ENCODE data around the gene DPY19L1. TPM values are rescaled to one million over a fixed set of nuclear protein-coding genes. Genes with fewer than 3 reads are reported as not detected.
A peak's percentile ranks its signal among the peaks of the same experiment; 100 is the strongest.
"Not testable (repeated sequence)": the region's sequence is repeated elsewhere in the genome, so short reads cannot be mapped to it uniquely, and the experiment has no call there.

The DPY19L1 gene
- total RNA-seq (2014; rRNA removed; shearing (Covaris generic)): 47.8 and 58.3 TPM in 2 replicates
- polyA plus RNA-seq (2015; cell fraction: cytosol; rRNA removed): 63.4 and 85.0 TPM in 2 replicates
- 67.7 and 80.4 TPM in 2 replicates for polyA plus RNA-seq (2015; cell fraction: nucleus; rRNA removed)

DNA sequence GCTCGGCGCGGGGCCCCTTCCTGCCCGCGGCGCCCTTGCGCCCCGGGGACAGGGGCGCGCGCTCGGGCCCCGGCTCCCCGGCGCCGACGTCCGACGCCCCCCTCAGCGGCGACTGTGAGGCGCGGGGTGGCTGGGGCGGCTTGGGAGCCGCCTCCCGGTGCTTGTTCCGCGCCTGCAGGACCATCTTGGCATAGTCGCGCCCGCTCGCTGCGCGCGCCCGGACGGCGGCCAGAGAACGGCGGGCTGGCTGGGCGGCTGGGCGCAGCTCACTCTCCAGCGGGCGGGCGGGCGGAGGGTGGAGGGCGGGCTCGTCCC, at the start of gene DPY19L1:
DPY19L1 (minus strand) TSS at position 275 of the 315 bp plus-strand sequence; CDS start at position 184, 91 bp downstream.
- no peak for DNase-seq (ENCODE audit: low read depth)

DNA sequence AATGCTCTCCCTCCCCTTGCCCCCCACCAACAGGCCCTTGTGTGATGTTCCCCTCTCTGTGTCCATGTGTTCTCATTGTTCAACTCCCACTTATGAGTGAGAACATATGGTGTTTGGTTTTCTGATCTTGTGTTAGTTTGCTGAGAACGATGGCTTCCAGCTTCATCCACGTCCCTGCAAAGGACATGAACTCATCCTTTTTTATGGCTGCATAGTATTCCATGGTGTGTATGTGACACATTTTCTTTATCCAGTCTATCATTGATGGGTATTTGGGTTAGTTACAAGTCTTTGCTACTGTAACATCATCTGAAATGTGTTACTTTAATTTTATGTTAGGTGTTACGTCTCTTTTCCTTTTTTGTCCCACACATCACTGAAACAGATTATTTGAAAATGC, 42.2 kb upstream of the DPY19L1 start:
- not testable (repeated sequence) for DNase-seq (ENCODE audit: low read depth)

DNA sequence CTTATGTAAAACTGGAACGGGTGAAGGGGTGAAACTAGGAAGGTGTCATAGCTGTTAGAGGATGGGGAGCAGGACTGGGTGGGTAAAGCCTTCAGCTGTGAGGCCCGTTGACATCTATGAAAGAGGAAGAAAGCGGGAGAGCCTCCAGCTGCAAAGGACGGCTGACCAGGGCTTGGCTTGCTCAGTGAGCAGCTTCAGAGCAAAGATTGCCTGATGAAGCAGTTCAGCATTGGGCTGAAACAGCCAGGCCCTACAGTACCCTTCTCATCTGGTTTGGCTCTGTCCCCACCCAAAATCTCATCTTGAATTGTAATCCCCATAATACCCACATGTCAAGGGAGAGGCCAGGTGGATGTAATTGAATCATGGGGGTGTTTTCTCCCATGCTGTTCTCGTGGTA, 36.7 kb upstream of the DPY19L1 start:
- DNase-seq (ENCODE audit: low read depth): not testable (repeated sequence)

DNA sequence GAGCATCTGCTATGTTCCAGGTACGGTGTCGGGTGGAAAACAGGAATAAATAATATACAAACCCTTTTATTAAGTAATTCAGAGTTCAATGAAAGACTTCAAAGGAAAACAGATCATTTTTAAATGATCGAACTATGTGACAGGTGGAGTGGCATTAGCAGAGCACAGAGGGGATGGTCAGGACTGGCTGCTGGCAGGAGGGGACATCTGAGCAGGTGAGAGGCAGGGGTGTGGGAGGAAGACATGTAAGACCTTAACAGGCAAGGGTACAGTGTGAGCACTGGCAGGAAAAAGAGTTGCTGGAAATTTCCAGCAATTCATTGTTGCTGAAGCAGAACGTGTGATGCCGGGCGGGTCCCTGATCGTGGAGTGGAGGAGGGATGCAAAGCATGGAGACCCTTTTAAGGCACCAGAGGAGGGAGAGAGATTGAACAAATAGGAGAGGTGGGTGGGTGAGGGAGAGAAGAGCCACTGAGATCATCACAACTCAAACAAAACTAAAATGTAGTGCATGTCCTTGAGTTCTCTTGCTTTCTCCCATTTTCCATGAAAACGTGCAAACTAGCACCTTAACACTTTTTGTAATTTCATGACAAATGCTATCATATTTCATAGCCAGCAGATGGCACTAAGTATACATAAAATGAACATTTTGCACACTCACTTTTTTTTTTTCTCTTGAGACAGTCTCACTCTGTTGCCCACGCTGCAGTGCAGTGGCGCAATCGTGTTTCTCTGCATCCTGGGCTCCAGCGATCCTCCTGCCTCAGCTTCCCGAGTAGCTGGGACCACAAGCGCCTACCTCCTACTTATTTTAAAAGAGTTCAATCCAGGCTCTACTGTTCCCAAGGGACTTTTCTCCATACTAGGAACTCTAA, 35.9 kb upstream of the DPY19L1 start:
- peak; percentile 60 for DNase-seq (ENCODE audit: low read depth)

- not testable (repeated sequence) for DNase-seq (ENCODE audit: low read depth)
Measured at GRCh38 chr7:35069084-35069483, 31.8 kb upstream of the DPY19L1 start.

DNA sequence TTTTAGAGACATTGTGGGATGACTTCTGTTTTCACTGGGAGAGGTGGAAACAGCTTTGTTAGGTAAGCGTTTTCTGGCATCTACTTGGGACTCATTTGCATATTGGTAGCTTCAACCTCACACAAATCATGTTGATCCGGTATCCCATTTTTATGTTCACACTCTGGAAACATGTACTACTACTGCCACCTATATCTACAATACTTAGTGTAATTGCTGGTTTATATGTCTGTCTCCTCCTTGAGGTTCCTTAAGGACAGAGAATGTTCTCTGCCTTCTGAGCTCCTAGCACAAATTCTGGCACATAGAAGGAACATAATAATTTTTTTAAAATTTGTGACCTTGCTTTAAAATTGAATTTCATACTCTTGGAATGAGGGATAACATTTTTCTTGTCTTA, 28.1 kb upstream of the DPY19L1 start:
- not testable (repeated sequence) for DNase-seq (ENCODE audit: low read depth)

DNA sequence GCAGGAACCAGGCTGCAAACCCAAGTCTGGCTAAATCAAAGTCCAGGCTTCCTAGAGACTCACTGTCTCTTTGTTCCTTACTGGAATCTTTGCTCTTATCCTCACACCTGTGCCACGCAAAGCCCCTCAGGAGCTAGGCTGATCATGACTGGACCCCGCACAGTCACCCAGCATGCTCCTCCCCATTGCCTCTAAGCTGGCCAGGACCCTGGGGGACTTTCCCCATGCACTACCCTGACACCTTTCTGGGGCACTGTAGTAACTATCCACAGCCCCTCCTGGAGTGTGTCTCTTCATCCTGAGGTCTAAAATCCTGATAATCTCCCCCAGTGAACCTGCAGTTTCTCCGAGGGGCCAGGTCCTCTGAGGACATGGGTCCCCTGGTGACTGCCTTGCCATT, 21.3 kb upstream of the DPY19L1 start:
- DNase-seq (ENCODE audit: low read depth): not testable (repeated sequence)

DNA sequence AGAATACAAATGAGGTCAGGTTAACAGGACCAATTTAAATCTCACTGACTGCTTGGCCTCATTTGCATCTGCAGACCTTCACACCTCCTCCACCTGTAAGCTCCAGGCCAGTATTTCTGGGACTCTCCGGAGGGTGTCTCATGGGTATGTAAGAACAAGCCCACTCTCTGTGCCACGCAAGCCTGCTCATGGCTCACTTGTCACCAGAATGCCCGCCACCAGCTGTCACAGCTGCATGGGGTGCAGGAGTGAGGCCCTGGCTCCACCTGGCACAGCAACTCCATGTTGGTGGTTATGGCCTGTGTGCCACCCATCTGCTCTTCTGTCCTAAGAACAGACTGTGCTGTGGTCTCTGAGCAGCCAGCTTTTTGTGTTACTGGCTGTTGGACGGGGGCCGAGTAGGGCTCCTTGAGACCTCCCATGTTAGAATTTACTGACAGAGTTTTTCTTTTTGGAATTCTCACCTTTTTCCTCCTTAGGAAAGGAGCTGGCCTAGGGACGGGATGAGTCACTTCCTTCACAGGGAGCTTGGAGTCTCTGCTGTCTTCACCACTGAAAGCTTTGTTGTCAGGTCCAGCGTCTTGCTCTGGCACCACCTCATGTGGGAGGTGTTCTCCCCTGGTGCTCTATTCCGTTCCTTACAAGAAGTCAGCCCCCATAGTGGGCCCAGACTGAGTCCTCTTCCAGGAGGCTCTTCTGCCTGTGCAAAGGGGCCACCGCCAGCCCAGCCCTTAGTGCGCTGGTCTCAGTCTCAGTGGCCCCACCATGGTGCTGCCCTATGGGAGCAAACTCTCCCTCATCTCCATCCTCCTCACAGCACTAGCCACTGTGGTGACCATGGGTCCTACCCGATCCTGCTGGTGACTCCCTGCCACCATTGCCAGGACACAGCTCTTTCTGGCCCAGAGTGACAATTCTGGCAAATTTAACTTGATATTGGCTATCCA, 20.5 kb upstream of the DPY19L1 start:
- DNase-seq (ENCODE audit: low read depth): peak; percentile 74

DNA sequence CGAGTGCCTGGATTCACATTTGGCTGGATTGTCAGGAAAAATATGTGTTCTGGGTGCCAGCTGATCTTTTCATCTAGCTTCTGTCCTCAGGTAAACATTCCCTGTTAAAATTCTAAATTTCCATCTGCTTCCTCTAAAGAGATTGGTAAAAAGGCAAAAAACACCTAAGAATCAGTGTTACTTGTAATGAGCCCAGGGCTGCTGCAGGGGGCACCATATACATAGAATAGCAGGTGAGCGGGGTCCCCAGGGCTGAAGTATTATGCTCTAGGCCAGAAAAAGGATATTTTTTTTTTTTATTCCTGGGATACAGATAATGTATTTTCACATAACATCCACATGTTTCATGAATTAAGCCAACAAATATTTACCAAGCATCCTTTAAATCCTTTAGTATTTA, 18.4 kb upstream of the DPY19L1 start:
- DNase-seq (ENCODE audit: low read depth): not testable (repeated sequence)

DNA sequence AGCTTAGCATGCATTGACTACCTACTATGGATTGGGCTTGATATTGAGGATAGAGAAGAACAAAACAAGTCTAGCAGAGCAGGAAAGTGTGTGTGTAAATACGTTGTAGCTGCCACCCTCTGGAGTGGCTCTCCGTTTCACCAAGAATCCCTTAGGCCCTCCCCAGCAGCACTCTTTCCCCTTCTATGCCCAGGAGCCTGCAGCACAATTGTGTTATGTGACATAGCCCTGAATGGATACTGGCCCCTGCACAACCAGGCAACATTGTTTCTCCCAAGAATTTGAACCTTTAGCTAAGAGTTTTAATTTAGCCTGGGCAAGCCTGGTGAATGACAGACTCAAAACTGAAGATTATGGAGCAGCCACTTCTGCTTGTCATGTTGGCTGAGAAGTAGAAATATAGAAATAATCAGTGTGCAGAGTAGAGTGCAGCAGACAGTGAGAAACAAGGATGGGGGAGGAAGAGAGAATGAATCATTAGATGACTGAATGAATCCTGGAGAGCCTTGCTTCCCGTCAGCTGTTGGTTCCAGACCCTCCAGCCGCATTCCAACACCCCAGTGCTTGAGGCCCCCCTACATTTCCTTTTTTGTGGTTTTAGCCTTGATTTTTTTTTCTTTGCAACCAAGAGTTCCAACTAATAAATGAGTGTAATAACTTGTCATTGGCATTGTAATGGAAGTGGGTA, 16.3 kb upstream of the DPY19L1 start:
- DNase-seq (ENCODE audit: low read depth): peak; percentile 88

DNA sequence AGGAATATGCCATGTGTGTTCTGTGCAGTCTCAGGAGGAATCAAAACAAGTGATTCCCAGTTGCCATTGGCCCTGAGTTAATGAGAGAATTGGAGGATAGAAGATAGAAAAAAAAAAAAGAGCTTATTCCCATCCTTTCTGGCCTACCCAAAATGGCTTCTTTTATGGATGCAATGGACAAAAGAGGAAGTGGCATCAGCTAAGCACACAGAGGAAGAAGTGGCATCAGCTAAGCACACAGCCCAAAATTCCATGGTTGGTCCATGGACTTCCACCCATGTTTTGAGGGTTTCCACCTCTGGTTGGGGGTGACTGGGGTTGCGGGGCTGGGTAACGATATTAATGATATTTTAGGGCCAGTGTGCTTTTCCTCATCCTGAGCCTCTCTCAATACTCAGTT, 11.1 kb upstream of the DPY19L1 start:
- not testable (repeated sequence) for DNase-seq (ENCODE audit: low read depth)

DNA sequence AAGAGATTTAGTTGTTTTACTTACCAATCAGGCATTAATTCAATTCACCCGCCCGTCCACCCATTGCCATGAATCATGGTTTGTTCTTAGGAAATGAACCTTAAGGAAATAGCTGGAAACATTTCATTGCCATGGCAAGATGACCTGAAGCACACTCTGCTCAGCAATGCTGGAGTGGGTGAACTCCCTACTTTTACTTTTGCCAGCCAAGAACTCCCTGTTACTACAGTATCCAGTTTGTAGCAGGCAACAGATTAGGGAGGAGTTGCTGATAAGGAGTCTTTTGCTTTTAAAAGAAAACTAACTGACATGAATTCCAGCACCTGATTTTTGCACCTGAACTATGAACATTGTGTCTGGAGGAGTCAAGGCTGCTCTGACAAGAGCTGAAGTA, 10.6 kb upstream of the DPY19L1 start:
- not testable (repeated sequence) for DNase-seq (ENCODE audit: low read depth)

GRCh38 chr7:35047263-35047911, 10.1 kb upstream of the DPY19L1 start:
- not testable (repeated sequence) for DNase-seq (ENCODE audit: low read depth)

GRCh38 chr7:35043301-35043700, 6.0 kb upstream of the DPY19L1 start:
- not testable (repeated sequence) for DNase-seq (ENCODE audit: low read depth)

DNA sequence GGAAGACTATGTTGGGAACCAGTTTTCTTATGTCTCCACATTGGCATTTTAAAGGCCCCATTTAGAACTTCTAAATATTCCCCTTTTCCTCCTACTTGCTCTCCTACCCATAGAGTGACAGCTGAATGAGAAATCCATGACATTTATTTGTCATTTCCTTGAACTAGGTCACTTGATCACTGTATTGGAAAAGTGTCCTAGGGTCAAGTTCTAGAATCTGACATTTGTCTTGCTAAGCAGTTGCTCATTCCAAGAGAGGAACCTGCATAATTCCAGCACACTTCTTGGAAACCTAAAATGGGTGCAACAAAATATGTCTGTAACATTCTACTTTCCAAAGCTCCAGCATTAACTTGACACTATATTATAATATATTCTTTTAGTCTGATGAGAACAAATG, 3.6 kb upstream of the DPY19L1 start:
- no peak for DNase-seq (ENCODE audit: low read depth)

DNA sequence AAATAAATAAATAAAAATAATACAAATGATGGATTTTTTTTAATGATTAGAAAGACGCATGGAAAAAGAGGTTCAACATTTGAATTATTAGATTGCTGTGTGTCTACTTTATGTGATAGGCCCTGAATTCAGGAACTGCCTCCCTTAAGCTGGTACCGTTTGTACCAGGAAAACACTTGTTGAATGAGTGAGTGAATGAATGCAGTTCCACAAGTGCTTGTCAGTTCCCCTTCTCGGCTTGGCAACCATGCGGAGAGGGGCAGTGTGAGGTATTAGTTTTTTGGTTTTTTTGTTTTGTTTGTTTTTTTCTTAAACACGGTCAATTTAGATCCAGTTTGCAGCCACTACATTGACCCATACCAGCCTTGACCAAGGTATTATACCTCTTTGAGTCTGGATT, 2.1 kb upstream of the DPY19L1 start:
- DNase-seq (ENCODE audit: low read depth): no peak

GRCh38 chr7:35038354-35038753, 1.1 kb upstream of the DPY19L1 start:
- DNase-seq (ENCODE audit: low read depth): no peak

DNA sequence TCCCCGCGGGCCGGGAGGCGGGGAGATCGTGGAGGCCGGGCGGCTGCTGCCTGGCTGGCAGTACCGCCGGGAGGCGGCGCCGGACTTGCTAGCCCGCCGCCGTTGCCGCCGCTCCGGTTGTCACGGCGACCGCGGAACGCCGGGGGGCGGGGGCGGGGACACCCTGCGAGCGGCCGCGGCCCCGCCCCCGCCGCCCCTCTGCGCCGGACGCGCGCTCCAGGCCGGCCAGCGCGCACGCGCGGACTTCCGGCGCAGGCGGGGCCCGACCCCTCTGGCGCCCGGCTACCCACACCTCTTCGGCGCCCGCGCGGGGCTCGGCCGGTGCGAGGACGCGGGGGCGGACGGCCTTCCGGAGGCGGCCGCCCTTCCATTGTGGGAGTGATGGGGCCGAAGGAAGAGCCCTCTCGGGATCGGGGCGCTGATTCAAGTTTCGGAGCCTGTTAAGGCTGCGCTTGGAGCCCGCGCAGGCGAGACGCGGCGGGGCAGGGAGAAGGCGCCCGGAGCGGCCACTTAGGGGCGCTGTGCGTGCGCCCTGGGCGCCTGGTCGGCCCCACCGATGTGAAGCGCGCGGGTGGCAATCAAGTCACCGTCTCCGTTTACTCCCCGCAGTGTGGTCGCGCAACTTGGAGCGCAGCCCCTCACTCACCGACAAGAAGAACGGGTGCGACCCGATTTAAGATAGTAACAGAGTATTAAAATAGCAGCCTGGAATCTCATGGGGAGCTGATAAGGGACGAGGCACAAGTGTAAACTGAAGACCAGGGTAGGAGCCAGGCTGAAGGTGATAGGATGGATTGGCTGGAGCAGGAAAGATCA, 449 bp upstream of the DPY19L1 start:
- peak; percentile 85 for DNase-seq (ENCODE audit: low read depth)

DNA sequence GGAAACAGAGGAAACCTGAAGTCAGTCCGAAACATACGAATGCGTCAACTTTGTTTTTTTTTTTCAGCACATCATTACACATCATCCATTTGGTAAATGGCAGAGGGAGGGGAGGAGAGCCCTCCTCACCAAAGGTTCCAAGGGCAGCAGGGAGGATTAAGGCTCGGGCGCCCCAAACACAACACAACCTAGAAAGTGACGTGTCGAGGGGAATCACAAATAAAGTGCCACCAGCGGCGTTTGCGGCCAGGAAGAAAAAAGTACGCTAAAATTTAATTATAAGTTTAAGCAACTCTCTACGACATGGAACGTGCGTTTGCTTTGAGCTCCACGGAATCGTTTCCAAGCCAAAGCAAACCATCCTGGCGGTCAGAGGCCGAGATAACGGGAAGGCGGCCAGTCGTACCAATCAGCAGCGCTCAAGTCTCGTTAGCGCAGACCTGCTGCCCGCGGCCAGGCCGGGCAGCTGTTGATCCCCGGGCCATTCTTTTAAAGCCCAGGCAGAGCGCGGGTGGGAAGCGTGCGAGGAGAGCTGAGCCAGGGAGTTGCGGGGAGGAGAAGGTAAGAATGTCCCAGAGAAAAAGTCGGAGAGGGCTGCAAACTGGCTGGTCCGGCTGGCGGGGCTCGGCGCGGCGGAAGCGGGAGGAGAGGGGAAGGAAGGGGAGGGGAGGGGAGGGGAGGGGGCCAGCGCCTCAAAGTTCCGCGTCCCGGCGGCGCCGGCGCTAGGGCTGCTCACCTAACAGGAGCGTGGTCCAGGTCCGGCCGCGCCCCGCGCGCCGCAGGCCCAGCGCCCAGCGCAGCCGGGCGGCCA, 719 bp downstream of the DPY19L1 start:
- DNase-seq (ENCODE audit: low read depth): peak; percentile 42

All from HT1080 (cell line).